Gastroesophageal sphincter (tissue), 3 donors: ENCODE measurements around the gene SLPI.

Source experiments
- POLR2A ChIP-seq, 2 donors: fragments of 450-650 bp; IDR thresholded peaks; one replicate each; pipeline ENCODE4 v1.6.1; 2017; ENCODE audit warnings: antibody characterized with exemption in 2 of 2, mild to moderate bottlenecking in 2 of 2, moderate library complexity in 1 of 2
- POLR2AphosphoS5 ChIP-seq: sonication (generic); formaldehyde crosslinking; IDR thresholded peaks from one replicate; pipeline ENCODE4 v1.6.1; 2017; ENCODE audit warnings: antibody characterized with exemption
- TF ChIP-seq, protein P1 (sequence below), 4 experiments: fragments of 200-600 bp in 2 of 4; fragments of 450-650 bp in 2 of 4; sonication (generic) in 1 of 4; IDR thresholded peaks; one replicate each; pipeline ENCODE4 v1.5.1; 2017 to 2019; ENCODE audit warnings: antibody characterized with exemption in 4 of 4, mild to moderate bottlenecking in 2 of 4, moderate library complexity in 2 of 4

DNA sequence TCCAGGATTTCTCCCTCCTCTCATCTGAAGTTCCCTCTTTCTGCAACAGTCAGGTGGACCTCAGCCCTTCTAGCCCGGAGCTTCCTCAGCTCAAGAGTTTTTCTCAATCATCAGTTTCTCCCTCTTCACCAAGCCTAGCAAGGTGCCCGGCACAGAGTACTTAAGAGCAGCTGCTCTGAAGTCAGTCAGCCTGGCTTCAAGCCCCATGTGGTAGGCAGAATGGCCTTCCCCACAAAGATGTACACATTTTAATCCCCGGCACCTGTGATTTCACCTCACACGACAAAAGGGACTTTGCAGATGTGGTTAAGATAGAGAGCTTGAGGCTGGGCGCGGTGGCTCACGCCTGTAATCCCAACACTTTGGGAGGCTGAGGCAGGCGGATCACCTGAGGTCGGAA is 37.2 kb upstream of the SLPI start:
- no peak for TF ChIP-seq POLR2AphosphoS5
- TF ChIP-seq, protein P1, sequence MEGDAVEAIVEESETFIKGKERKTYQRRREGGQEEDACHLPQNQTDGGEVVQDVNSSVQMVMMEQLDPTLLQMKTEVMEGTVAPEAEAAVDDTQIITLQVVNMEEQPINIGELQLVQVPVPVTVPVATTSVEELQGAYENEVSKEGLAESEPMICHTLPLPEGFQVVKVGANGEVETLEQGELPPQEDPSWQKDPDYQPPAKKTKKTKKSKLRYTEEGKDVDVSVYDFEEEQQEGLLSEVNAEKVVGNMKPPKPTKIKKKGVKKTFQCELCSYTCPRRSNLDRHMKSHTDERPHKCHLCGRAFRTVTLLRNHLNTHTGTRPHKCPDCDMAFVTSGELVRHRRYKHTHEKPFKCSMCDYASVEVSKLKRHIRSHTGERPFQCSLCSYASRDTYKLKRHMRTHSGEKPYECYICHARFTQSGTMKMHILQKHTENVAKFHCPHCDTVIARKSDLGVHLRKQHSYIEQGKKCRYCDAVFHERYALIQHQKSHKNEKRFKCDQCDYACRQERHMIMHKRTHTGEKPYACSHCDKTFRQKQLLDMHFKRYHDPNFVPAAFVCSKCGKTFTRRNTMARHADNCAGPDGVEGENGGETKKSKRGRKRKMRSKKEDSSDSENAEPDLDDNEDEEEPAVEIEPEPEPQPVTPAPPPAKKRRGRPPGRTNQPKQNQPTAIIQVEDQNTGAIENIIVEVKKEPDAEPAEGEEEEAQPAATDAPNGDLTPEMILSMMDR (IDR thresholded peaks at IDR 0.05) = no peak
- TF ChIP-seq POLR2A (IDR thresholded peaks at IDR 0.05) = no peak
